ENCODE results near the gene NMUR1.

The NMUR1 gene

GRCh38 chr2:231549446-231550239 lies 19.4 kb upstream of the NMUR1 start:
- no peak for DNase-seq

GRCh38 chr2:231548752-231549151 lies 18.5 kb upstream of the NMUR1 start:
- DNase-seq = no peak

- DNase-seq = no peak
Observed at GRCh38 chr2:231547315-231548110, 17.3 kb upstream of the NMUR1 start.

- DNase-seq = no peak
Observed at GRCh38 chr2:231546014-231546715, 15.9 kb upstream of the NMUR1 start.

- no peak for DNase-seq
Observed at GRCh38 chr2:231545105-231545902, 15.1 kb upstream of the NMUR1 start.

- DNase-seq = no peak
Observed at GRCh38 chr2:231542136-231542535, 11.9 kb upstream of the NMUR1 start.

DNA sequence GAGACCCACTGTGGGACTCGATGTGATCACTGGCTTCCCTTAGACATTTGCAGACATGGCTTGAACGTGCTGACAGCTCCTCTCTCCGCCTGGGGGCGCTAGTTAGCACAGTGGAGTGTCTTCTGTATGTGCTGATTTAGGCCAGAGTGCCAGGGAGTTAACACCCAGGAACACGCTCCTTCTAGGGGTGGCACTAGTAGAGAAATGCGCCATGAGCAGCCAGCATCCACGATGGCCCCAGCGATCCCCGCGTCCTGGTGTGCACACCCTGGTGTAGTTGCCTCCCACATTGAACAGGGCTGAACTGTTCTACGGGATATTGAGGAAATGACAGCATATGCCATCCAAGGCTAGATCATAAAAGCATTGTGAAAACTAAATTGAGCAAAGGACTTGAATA lies 11.4 kb upstream of the NMUR1 start:
- DNase-seq = no peak

- no peak for DNase-seq
Observed at GRCh38 chr2:231539991-231540390, 9.7 kb upstream of the NMUR1 start.

- no peak for DNase-seq
Observed at GRCh38 chr2:231535961-231536360, 5.7 kb upstream of the NMUR1 start.

DNA sequence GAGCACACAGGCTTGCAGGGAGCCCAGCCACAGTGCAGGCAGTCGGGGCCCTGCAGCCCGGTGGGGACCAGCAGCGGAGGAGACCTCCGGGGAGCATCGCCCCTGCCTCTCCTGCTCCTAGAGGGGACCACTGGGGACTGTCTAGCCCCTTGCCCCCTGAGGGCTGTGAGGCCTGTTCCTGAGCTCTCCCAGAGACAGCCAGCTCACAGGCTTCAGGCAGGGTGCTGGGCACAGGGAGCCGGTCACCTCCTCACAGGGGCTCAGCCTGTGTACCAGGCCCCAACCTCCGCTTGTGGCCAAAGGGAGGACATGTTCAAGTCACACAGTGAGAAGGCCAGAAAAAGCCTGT lies 3.5 kb upstream of the NMUR1 start:
- no peak for DNase-seq

- DNase-seq = no peak
Observed at GRCh38 chr2:231533086-231533776, 3.0 kb upstream of the NMUR1 start.

GRCh38 chr2:231532756-231533035 lies 2.5 kb upstream of the NMUR1 start:
- DNase-seq = no peak

DNA sequence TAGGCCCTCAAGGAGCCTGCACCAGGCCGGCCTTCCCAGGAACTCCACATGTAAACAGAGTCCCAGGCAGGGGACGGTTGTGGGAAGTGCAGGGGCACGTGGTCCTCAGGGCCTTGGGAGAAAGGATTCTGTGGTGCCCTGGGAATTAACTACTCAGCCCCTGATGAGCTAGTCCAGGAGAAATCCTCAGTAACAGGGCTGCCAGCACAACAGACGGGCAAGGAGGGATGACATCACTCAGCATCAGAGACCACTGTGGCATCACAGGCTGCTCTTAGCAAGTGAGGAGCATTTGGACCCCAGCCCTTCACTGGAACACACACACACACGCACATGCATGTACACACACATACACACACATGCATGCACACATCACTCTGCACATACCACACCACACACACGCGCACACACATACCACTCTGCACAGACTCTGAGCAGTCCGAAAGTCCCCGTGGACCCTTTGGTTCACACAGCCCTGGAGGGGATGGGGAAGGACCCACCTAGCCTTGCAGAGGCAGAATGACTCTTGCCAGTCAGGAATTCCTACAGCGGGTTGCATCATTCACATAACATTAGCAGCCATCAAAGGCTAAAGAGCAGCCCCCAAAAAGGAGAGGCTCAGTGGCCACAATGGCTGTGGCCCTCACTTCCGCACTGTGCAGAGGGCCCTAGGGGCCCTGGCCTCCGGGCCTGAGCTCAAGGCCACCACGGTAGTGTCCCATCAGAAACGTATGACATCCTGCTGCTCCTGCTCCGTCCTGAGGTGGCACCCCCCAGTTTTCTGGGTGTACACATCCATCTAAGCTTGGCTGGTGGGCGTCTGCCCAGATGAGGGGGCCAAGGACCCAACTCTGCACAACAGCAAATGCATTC lies 1.9 kb upstream of the NMUR1 start:
- DNase-seq = no peak

DNA sequence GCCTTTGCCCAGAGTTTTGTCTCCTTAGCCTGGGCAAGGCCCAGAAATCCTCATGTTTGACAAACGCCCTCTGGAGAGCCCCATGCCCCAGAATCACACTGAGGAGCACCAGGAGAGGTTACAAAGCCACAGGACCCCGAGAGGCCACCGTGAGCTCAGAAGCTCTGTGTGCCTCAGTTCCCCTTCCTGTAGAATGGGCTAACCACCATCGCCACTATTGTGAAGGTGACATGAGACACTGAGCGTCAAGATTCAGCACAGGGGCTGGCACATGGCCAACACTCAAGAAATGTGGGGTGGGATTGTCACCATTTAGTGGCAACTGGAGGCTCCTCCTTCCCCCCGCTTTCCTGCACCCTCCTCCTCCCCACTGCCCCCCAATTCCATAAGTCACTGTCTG lies 1.2 kb upstream of the NMUR1 start:
- DNase-seq = no peak

DNA sequence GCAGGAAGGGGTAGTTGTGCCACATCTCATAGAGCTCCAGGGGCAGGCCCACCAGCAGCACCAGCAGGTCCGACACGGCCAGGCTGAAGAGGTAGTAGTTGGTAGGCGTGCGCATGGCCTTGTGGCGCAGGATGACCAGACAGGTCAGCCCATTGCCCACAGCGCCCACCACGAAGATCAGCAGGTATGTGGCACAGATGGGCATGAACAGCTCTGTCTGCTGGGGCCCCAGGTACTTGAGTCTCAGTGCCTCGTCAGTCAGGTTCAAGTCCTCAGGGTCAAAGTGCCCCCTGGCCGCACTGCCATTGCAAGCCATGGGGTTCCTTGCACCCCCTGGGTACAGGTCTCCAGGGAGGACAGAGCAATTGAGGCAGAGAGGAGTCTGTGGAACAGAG lies 1.6 kb downstream of the NMUR1 start:
- no peak for DNase-seq

- no peak for DNase-seq
Observed at GRCh38 chr2:231527955-231528635, 2.1 kb downstream of the NMUR1 start.

GRCh38 chr2:231527091-231527395 lies 3.2 kb downstream of the NMUR1 start:
- no peak for DNase-seq

DNA sequence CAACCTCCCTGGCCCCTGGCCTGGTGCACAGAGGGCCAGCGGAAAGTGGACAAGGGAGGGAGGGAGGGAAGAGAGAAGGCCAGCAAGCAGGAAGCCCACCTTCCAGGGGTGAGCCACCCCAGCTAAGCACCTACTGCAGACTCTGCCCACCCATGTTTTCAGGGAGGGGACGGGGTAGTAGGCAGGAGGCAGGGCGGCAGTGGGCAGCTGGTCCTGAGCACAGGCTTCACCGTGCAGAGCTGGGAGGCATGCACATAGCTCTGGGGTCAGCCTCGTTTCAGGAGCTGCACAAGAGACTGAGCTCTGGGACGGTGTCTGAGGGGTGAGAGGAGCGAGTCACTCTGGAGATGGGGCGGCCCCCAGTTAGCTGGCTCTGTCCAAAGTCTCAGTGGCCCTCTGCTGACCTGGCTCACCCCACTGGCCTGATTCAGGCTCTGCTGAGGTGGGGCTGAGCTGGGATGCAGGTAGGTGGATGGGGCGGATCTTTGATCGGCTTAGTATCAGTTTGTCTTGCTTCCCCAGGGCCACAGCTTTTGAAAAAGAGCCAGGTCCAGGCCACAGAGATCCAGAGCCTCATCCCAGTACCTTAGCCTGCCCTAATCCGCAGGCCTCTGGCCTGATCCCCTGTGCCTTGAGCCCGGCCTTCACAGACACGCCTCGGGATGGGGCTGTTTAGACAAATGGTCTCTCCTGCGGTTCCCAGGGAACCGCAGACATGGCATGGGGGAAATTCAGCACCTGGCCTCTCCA lies 3.7 kb downstream of the NMUR1 start:
- no peak for DNase-seq

- no peak for DNase-seq
Observed at GRCh38 chr2:231525248-231526163, 4.7 kb downstream of the NMUR1 start.

All from NCI-H187 treated with DMSO at 0.1 percent for 48 hours (cell line).